Fibroblast of pulmonary artery (primary cell): Measurements from ENCODE around the gene OTOG.

Experiments
- DNase-seq: peaks from one replicate; pipeline ENCODE4 v3.0.0-alpha.2; 2010; ENCODE audit warnings: low read depth
- H3K4me3 ChIP-seq: replicated peaks from 2 replicates; pipeline ENCODE4 v1.5.1; 2011; ENCODE audit warnings: low read depth, mild to moderate bottlenecking, control low read depth, low read length, moderate library complexity
- TF ChIP-seq, protein P1 (sequence below): IDR thresholded peaks from 2 replicates; pipeline ENCODE4 v1.5.1; 2011; ENCODE audit warnings: mild to moderate bottlenecking, control low read depth, low read length, inconsistent platforms; ENCODE audit errors: missing control alignments

The OTOG gene

DNA sequence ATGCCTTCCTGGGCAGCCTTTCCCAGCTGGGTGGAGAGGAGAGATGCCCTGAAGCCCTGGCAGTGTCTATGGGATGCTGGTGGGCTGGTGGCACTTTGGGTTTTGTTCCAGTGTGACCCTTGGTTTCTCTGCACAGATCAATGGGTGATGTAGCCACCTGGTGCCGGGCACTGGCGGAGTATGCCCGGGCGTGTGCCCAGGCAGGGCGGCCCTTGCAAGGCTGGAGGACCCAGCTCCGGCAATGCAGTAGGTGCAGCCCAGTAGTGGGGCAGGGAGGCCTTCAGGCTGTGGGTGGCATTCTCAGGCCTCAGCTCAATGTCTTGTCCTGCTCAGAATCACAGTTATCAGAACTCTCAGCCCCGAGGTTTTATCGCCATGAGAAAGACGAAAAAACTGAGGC is 11.9 kb downstream of the OTOG start:
- TF ChIP-seq, protein P1, sequence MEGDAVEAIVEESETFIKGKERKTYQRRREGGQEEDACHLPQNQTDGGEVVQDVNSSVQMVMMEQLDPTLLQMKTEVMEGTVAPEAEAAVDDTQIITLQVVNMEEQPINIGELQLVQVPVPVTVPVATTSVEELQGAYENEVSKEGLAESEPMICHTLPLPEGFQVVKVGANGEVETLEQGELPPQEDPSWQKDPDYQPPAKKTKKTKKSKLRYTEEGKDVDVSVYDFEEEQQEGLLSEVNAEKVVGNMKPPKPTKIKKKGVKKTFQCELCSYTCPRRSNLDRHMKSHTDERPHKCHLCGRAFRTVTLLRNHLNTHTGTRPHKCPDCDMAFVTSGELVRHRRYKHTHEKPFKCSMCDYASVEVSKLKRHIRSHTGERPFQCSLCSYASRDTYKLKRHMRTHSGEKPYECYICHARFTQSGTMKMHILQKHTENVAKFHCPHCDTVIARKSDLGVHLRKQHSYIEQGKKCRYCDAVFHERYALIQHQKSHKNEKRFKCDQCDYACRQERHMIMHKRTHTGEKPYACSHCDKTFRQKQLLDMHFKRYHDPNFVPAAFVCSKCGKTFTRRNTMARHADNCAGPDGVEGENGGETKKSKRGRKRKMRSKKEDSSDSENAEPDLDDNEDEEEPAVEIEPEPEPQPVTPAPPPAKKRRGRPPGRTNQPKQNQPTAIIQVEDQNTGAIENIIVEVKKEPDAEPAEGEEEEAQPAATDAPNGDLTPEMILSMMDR = no peak
- no peak for DNase-seq
- H3K4me3 ChIP-seq = no peak overlapping the region

DNA sequence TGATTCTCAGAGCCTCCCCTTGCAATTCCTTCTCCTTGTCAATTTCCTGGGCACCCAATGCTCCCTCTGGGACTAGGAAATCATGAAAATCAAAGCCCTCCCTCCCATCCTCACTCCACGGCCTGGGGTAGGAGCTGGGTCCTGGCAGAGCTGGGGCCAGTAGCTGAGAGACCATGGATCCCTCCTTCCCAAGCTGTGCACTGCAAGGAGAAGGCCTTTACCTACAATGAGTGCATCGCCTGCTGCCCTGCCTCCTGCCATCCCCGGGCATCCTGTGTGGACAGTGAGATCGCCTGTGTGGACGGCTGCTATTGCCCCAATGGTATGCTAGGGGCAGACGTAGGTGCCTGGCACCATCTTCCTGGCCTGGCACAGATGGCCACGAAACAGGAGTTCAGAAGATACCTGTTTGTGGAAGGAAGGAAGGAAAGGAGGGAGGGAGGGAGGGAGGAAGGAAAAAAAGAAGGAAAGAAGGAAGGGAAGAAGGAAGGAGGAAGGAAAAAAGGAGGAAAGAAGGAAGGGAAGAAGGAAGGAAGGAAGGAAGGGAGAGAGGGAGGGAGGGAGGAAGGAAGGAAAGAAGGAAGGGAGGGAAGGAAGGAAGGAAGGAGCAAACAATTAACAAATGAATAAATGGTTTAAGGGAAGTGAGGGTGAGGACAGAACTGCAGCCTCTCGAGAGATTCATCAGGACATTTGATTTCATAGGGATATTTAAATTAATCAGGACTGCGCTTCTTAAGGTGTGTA is 12.5 kb downstream of the OTOG start:
- no peak overlapping the region for H3K4me3 ChIP-seq
- DNase-seq = no peak
- TF ChIP-seq, protein P1 = no peak

DNA sequence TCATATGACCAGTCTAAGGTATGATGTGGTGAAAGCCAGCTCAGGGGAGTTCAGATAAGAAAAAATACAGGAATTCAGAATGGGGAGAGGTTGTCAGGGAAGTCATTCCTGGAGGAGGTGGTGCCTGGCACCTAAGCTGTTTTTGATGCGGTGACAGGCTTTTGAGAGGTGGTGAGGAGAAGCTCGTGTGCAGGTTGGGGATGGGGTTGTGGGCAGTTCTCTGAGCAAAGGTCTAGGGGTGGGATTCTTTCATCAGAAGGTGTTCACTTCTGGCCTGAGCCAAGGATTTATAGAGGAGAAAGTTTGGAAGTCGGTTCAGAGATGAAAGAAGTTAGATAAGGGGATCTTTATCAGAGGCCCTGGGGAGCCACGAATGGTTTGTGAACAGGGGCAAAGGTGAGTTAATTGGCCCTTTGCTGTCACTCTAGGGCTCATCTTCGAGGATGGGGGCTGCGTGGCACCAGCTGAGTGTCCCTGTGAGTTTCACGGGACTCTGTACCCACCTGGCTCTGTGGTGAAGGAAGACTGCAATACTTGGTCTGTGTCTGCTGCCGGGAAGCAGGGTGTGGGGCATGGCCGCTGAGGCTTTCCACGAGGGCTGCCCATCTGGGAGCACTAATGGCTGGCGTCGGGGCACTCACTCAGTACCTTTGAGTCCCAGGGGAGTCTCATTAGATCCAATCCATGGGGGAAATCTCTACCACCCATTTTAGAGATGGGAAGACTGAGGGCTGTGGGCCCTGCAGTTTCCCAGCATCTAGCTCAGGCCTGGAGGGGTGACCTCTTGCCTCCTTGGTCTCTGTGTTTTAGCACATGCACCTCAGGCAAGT is 13.4 kb downstream of the OTOG start:
- TF ChIP-seq, protein P1 = no peak
- no peak overlapping the region for H3K4me3 ChIP-seq
- DNase-seq = no peak

DNA sequence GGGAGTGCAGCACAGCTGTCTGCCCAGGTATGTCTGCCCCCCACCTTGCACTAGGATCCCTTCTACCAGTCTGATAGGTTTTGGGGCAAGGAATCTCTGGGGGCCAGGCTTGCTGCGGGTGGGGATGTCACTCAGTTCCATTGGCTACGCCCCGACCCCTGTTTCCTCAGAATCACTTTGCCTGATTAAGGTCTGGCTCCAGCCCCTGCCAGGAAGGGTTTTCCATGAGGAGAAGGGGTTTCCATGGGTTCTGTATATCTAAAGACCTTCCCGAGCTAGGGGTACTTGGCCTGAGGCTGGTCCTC is 14.0 kb downstream of the OTOG start:
- TF ChIP-seq, protein P1 = no peak
- H3K4me3 ChIP-seq = no peak overlapping the region
- DNase-seq = no peak

DNA sequence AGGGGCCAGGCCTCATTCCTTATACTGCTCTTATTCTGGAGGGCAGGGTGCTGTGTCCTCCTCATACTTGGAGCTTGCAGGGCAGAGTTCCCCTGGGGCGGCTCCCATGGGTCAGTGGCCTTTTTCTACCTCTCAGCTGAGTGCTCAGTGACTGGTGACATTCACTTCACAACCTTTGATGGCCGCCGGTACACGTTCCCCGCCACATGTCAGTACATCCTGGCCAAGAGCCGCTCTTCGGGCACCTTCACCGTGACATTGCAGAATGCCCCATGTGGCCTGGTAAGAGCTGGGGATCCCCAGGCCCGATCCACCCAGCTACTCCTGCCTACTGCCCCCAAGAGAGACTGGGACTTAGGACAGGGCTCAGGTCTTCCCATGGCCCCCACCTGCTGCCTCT is 14.5 kb downstream of the OTOG start:
- no peak for DNase-seq
- no peak overlapping the region for H3K4me3 ChIP-seq
- TF ChIP-seq, protein P1 = no peak

DNA sequence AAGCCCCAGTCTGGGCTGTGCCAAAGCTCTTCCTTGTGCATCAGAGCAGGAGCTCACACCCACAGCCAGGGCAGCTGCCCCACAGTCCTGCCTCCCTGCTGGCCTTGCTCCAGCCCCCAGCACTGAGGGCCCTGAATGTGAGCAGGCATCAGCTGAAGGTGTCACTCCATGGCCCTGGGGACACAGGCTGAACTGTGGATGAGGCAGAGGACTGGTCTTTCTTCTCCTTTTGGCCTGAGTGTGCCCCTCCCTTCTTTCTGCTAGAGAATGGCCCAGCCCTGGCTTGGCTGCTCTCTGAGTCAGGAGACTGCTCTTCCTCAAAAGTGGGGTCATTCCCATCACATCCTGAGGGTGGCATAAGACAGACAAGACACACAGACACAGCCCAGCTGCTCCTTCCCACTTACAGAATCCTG is 16.2 kb downstream of the OTOG start:
- TF ChIP-seq, protein P1 = no peak
- no peak overlapping the region for H3K4me3 ChIP-seq
- no peak for DNase-seq
